OCI-LY3 (cell line): ENCODE data around the gene BLOC1S6.

Experiments
- CTCF ChIP-seq: fragments of 200-600, 300-600 bp; sonication (generic); IDR thresholded peaks from 2 replicates; pipeline ENCODE4 v1.5.1; 2014; ENCODE audit warnings: antibody characterized with exemption, low read length, low read depth
- EZH2phosphoT487 ChIP-seq: fragments of 200-600 bp; shearing (Covaris generic); IDR thresholded peaks from 2 replicates; pipeline ENCODE4 v1.6.1; 2018; ENCODE audit warnings: antibody characterized with exemption, mixed run types, low read depth

DNA sequence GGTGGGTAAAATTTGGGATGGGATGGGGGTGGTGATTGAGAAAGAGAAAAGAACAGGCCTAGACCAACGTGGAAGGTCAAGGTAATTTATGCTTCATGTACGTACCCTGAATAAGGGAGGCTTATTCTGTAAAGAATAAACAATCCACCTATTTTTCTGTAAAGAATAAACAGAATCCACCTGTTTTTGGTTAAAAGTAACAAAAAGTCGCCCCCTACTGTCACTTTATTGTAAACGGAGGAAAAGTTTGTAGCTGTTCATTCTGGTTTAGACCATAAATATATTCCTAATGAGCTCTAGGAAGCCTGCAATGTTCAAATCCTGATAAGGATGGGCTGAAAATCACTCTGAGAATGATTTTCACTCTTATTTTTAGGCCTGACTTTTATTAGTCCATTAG lies 24.1 kb downstream of the BLOC1S6 start:
- TF ChIP-seq CTCF (peak; percentile 71), EZH2phosphoT487 (no peak)
